ENCODE results near the gene RBMX.

The RBMX gene

GRCh38 chrX:136828830-136829229 is 51.7 kb downstream of the RBMX start:
- no peak for DNase-seq

- DNase-seq: no peak
Observed at GRCh38 chrX:136827026-136827425, 53.5 kb downstream of the RBMX start.

DNA sequence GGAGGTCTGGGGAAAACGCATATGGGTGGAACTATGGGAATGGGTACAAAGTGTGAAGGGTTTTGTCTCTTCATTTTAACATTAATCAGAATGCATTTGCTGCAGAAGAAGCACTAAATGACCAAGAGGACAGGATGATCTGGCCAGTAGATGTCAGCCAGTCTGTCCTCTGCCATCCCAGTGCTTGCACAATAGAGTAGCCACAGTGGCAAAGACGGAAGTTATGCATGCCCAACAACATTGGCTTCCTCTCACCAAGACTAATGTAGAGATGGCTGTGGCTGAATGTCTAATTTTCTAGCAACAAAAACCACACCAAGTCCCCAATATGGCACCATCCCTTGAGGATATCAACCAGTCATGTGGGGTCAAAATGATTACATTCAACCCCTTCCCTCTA is 54.8 kb downstream of the RBMX start:
- no peak for DNase-seq
